HTERT RPE-1 (cell line): Measurements from ENCODE around the gene TASOR.
"Not testable (repeated sequence)": the region's sequence is repeated elsewhere in the genome, so short reads cannot be mapped to it uniquely, and the experiment has no call there.

Experiments
- in situ Hi-C: fragments of 300-500 bp; cut with MboI; formaldehyde crosslinking; loops from 4 replicates; pipeline ENCODE4 v1.14.3; 2020; ENCODE audit warnings: low sequenced_read_pairs

TASOR gene

GRCh38 chr3:56683122-56683817, at the start of gene TASOR:
Gene TASOR (minus strand): TSS chr3:56683265. CDS start chr3:56683006, 259 bp downstream.
- in situ Hi-C loops = no loop called here

GRCh38 chr3:56732109-56732508, 49.0 kb upstream of the TASOR start:
- in situ Hi-C loops = no loop called here

- in situ Hi-C loops = no loop called here
Observed at GRCh38 chr3:56725175-56725574, 42.1 kb upstream of the TASOR start.

- in situ Hi-C loops = loop anchor here (25.0 kb wide), 1 partner anchor 263 kb away; no protein-coding TSS in a partner anchor
Observed at GRCh38 chr3:56724676-56725075, 41.6 kb upstream of the TASOR start.

- in situ Hi-C loops = loop anchor here (25.0 kb wide), 1 partner anchor 266 kb away; no protein-coding TSS in a partner anchor
Observed at GRCh38 chr3:56720849-56721248, 37.8 kb upstream of the TASOR start.

- in situ Hi-C loops = loop anchor here (25.0 kb wide), 1 partner anchor 268 kb away; no protein-coding TSS in a partner anchor
Observed at GRCh38 chr3:56718809-56719208, 35.7 kb upstream of the TASOR start.

- in situ Hi-C loops = loop anchor here (25.0 kb wide), 1 partner anchor 276 kb away; no protein-coding TSS in a partner anchor
Observed at GRCh38 chr3:56711344-56711743, 28.3 kb upstream of the TASOR start.

- in situ Hi-C loops = loop anchor here (25.0 kb wide), 1 partner anchor 280 kb away; no protein-coding TSS in a partner anchor
Observed at GRCh38 chr3:56707412-56707811, 24.3 kb upstream of the TASOR start.

- in situ Hi-C loops = loop anchor here (25.0 kb wide), 1 partner anchor 281 kb away; no protein-coding TSS in a partner anchor
Observed at GRCh38 chr3:56706629-56707028, 23.6 kb upstream of the TASOR start.

- in situ Hi-C loops = loop anchor here (25.0 kb wide), 1 partner anchor 283 kb away; no protein-coding TSS in a partner anchor
Observed at GRCh38 chr3:56704706-56705105, 21.6 kb upstream of the TASOR start.

GRCh38 chr3:56702490-56703315, 19.6 kb upstream of the TASOR start:
- in situ Hi-C loops = loop anchor here (25.0 kb wide), 1 partner anchor 285 kb away; no protein-coding TSS in a partner anchor

- in situ Hi-C loops = loop anchor here (25.0 kb wide), 1 partner anchor 287 kb away; no protein-coding TSS in a partner anchor
Observed at GRCh38 chr3:56700151-56700550, 17.1 kb upstream of the TASOR start.

- in situ Hi-C loops = no loop called here
Observed at GRCh38 chr3:56694867-56695683, 12.0 kb upstream of the TASOR start.

GRCh38 chr3:56693750-56694149, 10.7 kb upstream of the TASOR start:
- in situ Hi-C loops = no loop called here

- in situ Hi-C loops = not testable (repeated sequence)
Observed at GRCh38 chr3:56692520-56693433, 9.7 kb upstream of the TASOR start.

- in situ Hi-C loops = not testable (repeated sequence)
Observed at GRCh38 chr3:56692001-56692365, 8.9 kb upstream of the TASOR start.

GRCh38 chr3:56691165-56692000, 8.3 kb upstream of the TASOR start:
- in situ Hi-C loops = no loop called here

GRCh38 chr3:56689303-56689702, 6.2 kb upstream of the TASOR start:
- in situ Hi-C loops = no loop called here

GRCh38 chr3:56688191-56688590, 5.1 kb upstream of the TASOR start:
- in situ Hi-C loops = no loop called here
